22Rv1 (cell line): ENCODE measurements around the gene ADM5.
A peak's percentile ranks its signal among the peaks of the same experiment; 100 is the strongest.

ENCODE experiments used
- H3K27ac ChIP-seq: fragments of 450-650 bp; 2 replicates; pipeline ENCODE4 v1.5.1; 2017
- CTCF ChIP-seq: fragments of 450-650 bp; IDR thresholded peaks from 2 replicates; pipeline ENCODE4 v1.5.1; 2017; ENCODE audit warnings: mild to moderate bottlenecking
- ZFX ChIP-seq: fragments of 450-650 bp; IDR thresholded peaks from 2 replicates; pipeline ENCODE4 v1.6.1; 2017; ENCODE audit warnings: antibody characterized with exemption, borderline replicate concordance

Gene ADM5

GRCh38 chr19:49662011-49662410 is 27.4 kb upstream of the ADM5 start:
- peak overlapping the region; percentile 38 for H3K27ac ChIP-seq
- TF ChIP-seq ZFX (no peak), CTCF (no peak)

GRCh38 chr19:49663224-49663623 is 26.2 kb upstream of the ADM5 start:
- TF ChIP-seq ZFX, result no peak
- no peak for TF ChIP-seq CTCF
- H3K27ac ChIP-seq, result peak overlapping the region; percentile 95

- TF ChIP-seq ZFX, result no peak
- TF ChIP-seq CTCF, result peak; percentile 14
- H3K27ac ChIP-seq, result peak overlapping the region; percentile 95
Observed at GRCh38 chr19:49664171-49665035, 25.0 kb upstream of the ADM5 start.

GRCh38 chr19:49665036-49665350 is 24.4 kb upstream of the ADM5 start:
- H3K27ac ChIP-seq, result peak overlapping the region; percentile 95
- TF ChIP-seq ZFX (no peak), CTCF (no peak)

- TF ChIP-seq ZFX (no peak), CTCF (no peak)
- H3K27ac ChIP-seq, result peak within 1 kb of the TSS; percentile 95
Observed at GRCh38 chr19:49665351-49666119, 23.9 kb upstream of the ADM5 start, which contains the start of the genes BCL2L12 and IRF3. BCL2L12 (plus strand) TSS chr19:49665933; CDS start chr19:49666693, 760 bp downstream. IRF3 (minus strand) TSS chr19:49665857; CDS start chr19:49664838, 1,019 bp downstream.

GRCh38 chr19:49666120-49666444 is 23.3 kb upstream of the ADM5 start:
- TF ChIP-seq CTCF (no peak), ZFX (no peak)
- H3K27ac ChIP-seq, result peak overlapping the region; percentile 95

GRCh38 chr19:49667473-49667872 is 21.9 kb upstream of the ADM5 start:
- TF ChIP-seq ZFX (no peak), CTCF (no peak)
- peak overlapping the region; percentile 95; the same call in 1 of the 2 replicates for H3K27ac ChIP-seq
